ENCODE measurements around the gene TRAF3. TPM values are rescaled to one million over a fixed set of nuclear protein-coding genes. Genes with fewer than 3 reads are reported as not detected.

Gene TRAF3
- total RNA-seq, 2 donors from 2014 or later: 20.8 to 26.0 TPM

DNA sequence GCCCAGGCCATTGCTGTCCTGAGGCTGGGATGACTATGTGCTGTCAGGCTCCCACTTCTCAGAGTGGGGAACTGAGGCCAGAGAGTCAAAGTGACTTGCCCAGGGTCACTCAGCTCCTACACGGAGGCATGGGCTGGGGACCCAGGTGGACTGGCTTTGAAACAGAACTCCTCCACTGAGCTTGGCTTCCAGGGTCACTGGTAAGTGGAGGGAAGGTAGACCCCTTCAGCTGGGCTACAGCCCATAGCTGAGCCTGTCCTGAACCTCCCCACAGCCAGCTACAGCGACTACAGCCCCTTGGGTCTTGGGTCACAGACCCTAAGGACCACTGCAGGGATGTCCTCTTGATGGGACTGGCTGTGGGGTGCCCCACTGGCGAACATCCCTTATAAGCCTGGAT lies 40.3 kb upstream of the TRAF3 start:
- H3K9me3 ChIP-seq: no peaks in the 10 kb centered on the region
- intact Hi-C loops (cut with DNase I): no loop called here
- no peaks in the 10 kb centered on the region for H3K4me1 ChIP-seq
- TF ChIP-seq, protein P1, sequence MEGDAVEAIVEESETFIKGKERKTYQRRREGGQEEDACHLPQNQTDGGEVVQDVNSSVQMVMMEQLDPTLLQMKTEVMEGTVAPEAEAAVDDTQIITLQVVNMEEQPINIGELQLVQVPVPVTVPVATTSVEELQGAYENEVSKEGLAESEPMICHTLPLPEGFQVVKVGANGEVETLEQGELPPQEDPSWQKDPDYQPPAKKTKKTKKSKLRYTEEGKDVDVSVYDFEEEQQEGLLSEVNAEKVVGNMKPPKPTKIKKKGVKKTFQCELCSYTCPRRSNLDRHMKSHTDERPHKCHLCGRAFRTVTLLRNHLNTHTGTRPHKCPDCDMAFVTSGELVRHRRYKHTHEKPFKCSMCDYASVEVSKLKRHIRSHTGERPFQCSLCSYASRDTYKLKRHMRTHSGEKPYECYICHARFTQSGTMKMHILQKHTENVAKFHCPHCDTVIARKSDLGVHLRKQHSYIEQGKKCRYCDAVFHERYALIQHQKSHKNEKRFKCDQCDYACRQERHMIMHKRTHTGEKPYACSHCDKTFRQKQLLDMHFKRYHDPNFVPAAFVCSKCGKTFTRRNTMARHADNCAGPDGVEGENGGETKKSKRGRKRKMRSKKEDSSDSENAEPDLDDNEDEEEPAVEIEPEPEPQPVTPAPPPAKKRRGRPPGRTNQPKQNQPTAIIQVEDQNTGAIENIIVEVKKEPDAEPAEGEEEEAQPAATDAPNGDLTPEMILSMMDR (IDR thresholded peaks at IDR 0.05): no peak
- DNase-seq: no peak
- H3K4me3 ChIP-seq: no peak overlapping the region
- no peaks in the 10 kb centered on the region for H3K36me3 ChIP-seq
- H3K9ac ChIP-seq (ENCODE audit: low read depth in 2 of 2, low read length in 2 of 2): no peak overlapping the region
- H3K27ac ChIP-seq: no peak overlapping the region
- H3K27me3 ChIP-seq: no peaks in the 10 kb centered on the region

DNA sequence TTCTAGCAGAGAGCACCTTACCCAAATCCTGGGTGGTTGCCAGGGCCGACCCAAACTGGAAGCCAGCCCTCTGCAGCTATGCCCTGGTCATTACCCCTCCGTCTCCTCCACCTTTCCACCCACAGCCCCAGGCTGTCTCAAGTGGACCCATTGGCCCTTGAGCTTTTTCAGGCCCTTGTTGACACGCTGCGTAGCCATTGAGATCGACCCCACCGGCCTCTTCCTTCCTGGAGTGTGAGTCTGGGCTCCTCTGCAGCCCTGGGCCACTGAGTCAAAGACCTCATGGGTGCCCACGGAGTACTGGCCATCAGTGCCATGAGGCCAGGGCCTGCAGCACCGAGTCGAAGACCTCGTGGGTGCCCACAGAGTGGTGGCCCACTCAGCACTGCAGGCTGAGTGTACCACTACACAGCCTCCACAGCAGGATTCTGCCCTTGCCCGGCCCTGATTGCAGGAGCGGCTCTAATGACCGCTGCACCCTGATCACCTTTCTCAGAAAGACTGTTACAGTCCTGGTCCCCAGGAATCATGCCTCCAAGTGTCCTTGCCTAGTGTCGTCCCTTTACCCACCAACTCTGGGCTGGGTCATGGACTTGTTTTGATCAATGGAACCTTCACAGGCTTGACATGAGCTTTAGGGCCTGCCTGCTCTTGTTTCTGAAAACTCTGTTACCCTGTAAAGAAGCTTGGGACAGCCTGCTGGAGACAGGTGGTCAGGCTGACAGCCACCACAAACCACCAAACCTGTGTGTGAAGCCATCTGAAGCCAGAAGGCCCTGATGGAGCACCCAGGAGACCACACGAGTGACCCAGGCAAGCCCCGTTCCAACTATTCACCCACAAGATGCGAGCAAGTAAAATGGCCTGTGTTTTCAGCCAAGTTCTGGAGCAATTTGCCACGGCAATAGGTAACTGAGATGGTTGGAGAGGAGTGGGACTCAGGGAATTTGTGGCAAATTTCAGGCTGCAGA lies 39.6 kb upstream of the TRAF3 start:
- intact Hi-C loops (cut with DNase I): no loop called here
- Histone ChIP-seq H3K4me1 (no peaks in the 10 kb centered on the region), H3K4me3 (no peak overlapping the region), H3K9me3 (no peaks in the 10 kb centered on the region), H3K27ac (no peak overlapping the region), H3K27me3 (no peaks in the 10 kb centered on the region), H3K9ac (ENCODE audit: low read depth in 2 of 2, low read length in 2 of 2) (no peak overlapping the region), H3K36me3 (no peaks in the 10 kb centered on the region)
- TF ChIP-seq, protein P1 (IDR thresholded peaks at IDR 0.05): no peak
- no peak for DNase-seq

DNA sequence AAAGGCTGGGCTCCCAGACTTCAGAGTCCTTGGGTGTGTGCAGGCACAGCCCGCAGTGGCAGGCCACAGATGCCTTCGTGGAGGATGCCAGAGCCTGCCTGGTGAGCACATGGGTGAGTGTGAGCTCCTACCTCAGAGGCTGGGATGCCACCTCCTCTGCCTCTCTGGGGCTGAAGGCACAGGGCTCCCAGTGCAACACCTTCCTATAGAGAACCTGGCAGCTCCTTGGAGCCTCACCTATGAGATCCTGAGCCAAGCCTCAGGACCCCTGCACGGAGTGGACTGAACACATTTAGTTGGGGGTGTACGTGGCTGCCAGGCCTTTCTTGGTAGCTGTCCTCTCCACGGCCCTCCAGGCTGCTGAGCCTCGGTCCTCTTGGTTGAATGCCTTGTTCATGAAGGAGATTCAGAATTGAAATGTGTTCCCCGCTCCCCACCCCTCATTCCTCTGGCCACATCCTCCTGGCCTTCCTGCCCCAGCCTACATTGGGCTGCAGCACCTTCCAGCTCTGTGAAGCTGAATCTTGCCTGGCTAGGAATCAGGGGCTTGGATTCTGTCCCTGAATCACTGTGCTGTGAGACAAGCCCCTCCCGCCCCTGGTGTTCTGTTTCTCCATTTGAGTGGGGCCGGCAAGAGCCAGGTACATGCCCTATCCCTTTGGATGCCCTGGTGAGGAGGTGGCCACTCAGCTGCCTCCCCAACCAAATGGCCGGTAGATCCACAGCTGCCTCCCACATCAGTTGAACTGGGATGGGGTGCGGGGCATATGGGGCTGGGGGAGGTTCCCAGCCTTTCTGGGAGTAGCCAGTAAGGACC lies 38.7 kb upstream of the TRAF3 start:
- no peaks in the 10 kb centered on the region for H3K36me3 ChIP-seq
- TF ChIP-seq, protein P1 (IDR thresholded peaks at IDR 0.05): no peak

DNA sequence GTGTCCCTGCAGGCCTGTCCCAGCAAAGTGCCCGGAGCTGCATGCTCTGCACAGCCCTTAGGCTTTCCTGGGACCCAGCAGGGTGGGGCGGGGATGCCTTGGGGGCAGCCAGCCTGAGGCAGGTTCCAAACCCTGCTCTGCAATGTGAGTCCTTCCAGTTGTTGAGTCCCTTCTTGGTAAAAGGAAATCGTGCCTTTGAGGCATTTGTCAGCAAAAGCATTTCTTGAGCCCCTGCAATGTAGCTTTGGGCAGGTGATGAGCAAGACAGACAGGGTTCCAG lies 38.1 kb upstream of the TRAF3 start:
- TF ChIP-seq, protein P1 (IDR thresholded peaks at IDR 0.05): no peak
- no peak overlapping the region for H3K27ac ChIP-seq
- no peak overlapping the region for H3K9ac ChIP-seq (ENCODE audit: low read depth in 2 of 2, low read length in 2 of 2)
- no peaks in the 10 kb centered on the region for H3K27me3 ChIP-seq
- H3K4me3 ChIP-seq: no peak overlapping the region
- H3K4me1 ChIP-seq: no peaks in the 10 kb centered on the region
- H3K9me3 ChIP-seq: no peaks in the 10 kb centered on the region
- intact Hi-C loops (cut with DNase I): no loop called here
- H3K36me3 ChIP-seq: no peaks in the 10 kb centered on the region
- no peak for DNase-seq

More for the DNA sequence above, 38.7 kb upstream of the TRAF3 start:
- no peak for DNase-seq
- Histone ChIP-seq H3K27ac (no peak overlapping the region), H3K9me3 (no peaks in the 10 kb centered on the region), H3K4me3 (no peak overlapping the region), H3K9ac (ENCODE audit: low read depth in 2 of 2, low read length in 2 of 2) (no peak overlapping the region), H3K4me1 (no peaks in the 10 kb centered on the region), H3K27me3 (no peaks in the 10 kb centered on the region)
- intact Hi-C loops (cut with DNase I): no loop called here

DNA sequence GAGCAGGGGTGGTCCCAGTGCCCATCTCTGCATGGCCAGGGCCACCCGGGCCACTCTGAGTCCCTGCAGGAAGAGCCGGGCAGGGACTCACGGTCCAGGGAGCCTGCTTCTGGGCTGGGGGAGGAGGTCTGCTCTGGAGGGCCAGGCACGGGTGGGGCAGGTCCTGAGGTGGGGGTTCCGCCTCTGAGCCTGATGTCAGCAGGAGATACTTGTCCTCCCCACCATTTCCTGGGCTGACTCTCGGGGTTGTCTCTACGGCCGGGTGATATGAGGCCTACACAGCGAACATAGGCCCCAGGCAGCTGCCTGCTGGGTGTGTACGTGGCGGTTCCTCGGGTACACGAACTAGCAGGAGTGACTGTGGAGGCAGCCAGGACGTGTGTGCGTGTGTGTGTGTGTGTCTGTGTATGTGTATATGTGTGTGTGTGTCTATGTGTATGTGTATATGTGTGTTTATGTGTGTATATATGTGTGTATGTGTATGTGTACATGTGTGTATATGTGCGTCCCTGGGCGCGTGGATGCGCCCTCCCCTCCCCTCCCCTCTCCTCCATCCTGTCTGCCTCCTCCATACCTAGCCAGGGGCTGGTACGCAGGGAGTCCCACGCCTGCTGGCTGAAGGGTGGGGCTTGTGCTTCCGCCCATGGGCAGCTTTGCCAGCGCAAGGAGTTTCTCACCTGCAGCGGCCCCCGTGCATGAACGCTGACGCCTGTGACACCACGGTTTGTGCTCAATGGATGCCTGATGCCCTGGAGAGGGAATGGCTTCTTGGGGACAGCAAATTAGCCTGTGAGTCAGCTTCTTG lies 30.4 kb upstream of the TRAF3 start:
- Histone ChIP-seq H3K27me3 (no peaks in the 10 kb centered on the region), H3K9ac (ENCODE audit: low read depth in 2 of 2, low read length in 2 of 2) (no peak overlapping the region), H3K4me3 (no peak overlapping the region), H3K9me3 (no peaks in the 10 kb centered on the region), H3K4me1 (no peaks in the 10 kb centered on the region), H3K36me3 (no peaks in the 10 kb centered on the region), H3K27ac (no peak overlapping the region)
- intact Hi-C loops (cut with DNase I): no loop called here
- DNase-seq: no peak
- TF ChIP-seq, protein P1 (IDR thresholded peaks at IDR 0.05): no peak
